ENCODE results near the gene NCKAP5.

NCKAP5 gene

GRCh38 chr2:132760971-132761370, 807.3 kb downstream of the NCKAP5 start:
- TF ChIP-seq EP300 (IDR thresholded peaks at IDR 0.05; ENCODE audit: borderline replicate concordance) (no peak), USF1 (IDR thresholded peaks at IDR 0.05) (no peak), CEBPB (IDR thresholded peaks at IDR 0.05) (no peak)

- TF ChIP-seq EP300 (IDR thresholded peaks at IDR 0.05; ENCODE audit: borderline replicate concordance) = no peak
- TF ChIP-seq RAD21 (IDR thresholded peaks at IDR 0.05; ENCODE audit: low read depth) = no peak
- TF ChIP-seq FOXM1 (IDR thresholded peaks at IDR 0.05; ENCODE audit: borderline replicate concordance, low read depth) = no peak
- TF ChIP-seq REST (IDR thresholded peaks at IDR 0.05; ENCODE audit: low read depth) = no peak
- no peak for TF ChIP-seq USF1 (IDR thresholded peaks at IDR 0.05)
- no peak for TF ChIP-seq EGR1 (IDR thresholded peaks at IDR 0.05)
- TF ChIP-seq CEBPB (IDR thresholded peaks at IDR 0.05) = no peak
- no peak for TF ChIP-seq TAF1 (IDR thresholded peaks at IDR 0.05; ENCODE audit: low read depth)
- no peak for TF ChIP-seq ZBTB7A (IDR thresholded peaks at IDR 0.05; ENCODE audit: low read depth)
- TF ChIP-seq CREB1 (IDR thresholded peaks at IDR 0.05; ENCODE audit: low read depth) = no peak
- TF ChIP-seq YY1 (IDR thresholded peaks at IDR 0.05; ENCODE audit: low read depth) = no peak
- no peak for TF ChIP-seq MAX (IDR thresholded peaks at IDR 0.05)
Measured at GRCh38 chr2:132760405-132760804, 807.9 kb downstream of the NCKAP5 start.

- TF ChIP-seq TAF1 (IDR thresholded peaks at IDR 0.05; ENCODE audit: low read depth) = no peak
- no peak for TF ChIP-seq MAX (IDR thresholded peaks at IDR 0.05)
- no peak for TF ChIP-seq EGR1 (IDR thresholded peaks at IDR 0.05)
Measured at GRCh38 chr2:132758995-132759394, 809.3 kb downstream of the NCKAP5 start.

GRCh38 chr2:132757676-132758075, 810.6 kb downstream of the NCKAP5 start:
- no peak for TF ChIP-seq ZBTB7A (IDR thresholded peaks at IDR 0.05; ENCODE audit: low read depth)
- TF ChIP-seq EP300 (IDR thresholded peaks at IDR 0.05; ENCODE audit: borderline replicate concordance) = no peak
- no peak for TF ChIP-seq CREB1 (IDR thresholded peaks at IDR 0.05; ENCODE audit: low read depth)
- TF ChIP-seq USF1 (IDR thresholded peaks at IDR 0.05) = no peak
- no peak for TF ChIP-seq EGR1 (IDR thresholded peaks at IDR 0.05)
- no peak for TF ChIP-seq CEBPB (IDR thresholded peaks at IDR 0.05)
- no peak for TF ChIP-seq MAX (IDR thresholded peaks at IDR 0.05)
- TF ChIP-seq REST (IDR thresholded peaks at IDR 0.05; ENCODE audit: low read depth) = no peak
- no peak for TF ChIP-seq RAD21 (IDR thresholded peaks at IDR 0.05; ENCODE audit: low read depth)
- TF ChIP-seq YY1 (IDR thresholded peaks at IDR 0.05; ENCODE audit: low read depth) = no peak
- no peak for TF ChIP-seq TCF12 (IDR thresholded peaks at IDR 0.05; ENCODE audit: low read depth)
- no peak for TF ChIP-seq FOXM1 (IDR thresholded peaks at IDR 0.05; ENCODE audit: borderline replicate concordance, low read depth)
- TF ChIP-seq TEAD4 (IDR thresholded peaks at IDR 0.05) = no peak
- TF ChIP-seq TAF1 (IDR thresholded peaks at IDR 0.05; ENCODE audit: low read depth) = no peak
- no peak for TF ChIP-seq NFIC (IDR thresholded peaks at IDR 0.05)

- TF ChIP-seq EP300 (IDR thresholded peaks at IDR 0.05; ENCODE audit: borderline replicate concordance) = no peak
- no peak for TF ChIP-seq EGR1 (IDR thresholded peaks at IDR 0.05)
- no peak for TF ChIP-seq USF1 (IDR thresholded peaks at IDR 0.05)
- no peak for TF ChIP-seq REST (IDR thresholded peaks at IDR 0.05; ENCODE audit: low read depth)
- TF ChIP-seq NFIC (IDR thresholded peaks at IDR 0.05) = no peak
- no peak for TF ChIP-seq RAD21 (IDR thresholded peaks at IDR 0.05; ENCODE audit: low read depth)
- TF ChIP-seq ZBTB7A (IDR thresholded peaks at IDR 0.05; ENCODE audit: low read depth) = no peak
- TF ChIP-seq CEBPB (IDR thresholded peaks at IDR 0.05) = no peak
- TF ChIP-seq TEAD4 (IDR thresholded peaks at IDR 0.05) = no peak
- no peak for TF ChIP-seq TAF1 (IDR thresholded peaks at IDR 0.05; ENCODE audit: low read depth)
- TF ChIP-seq TCF12 (IDR thresholded peaks at IDR 0.05; ENCODE audit: low read depth) = no peak
- TF ChIP-seq MAX (IDR thresholded peaks at IDR 0.05) = no peak
- no peak for TF ChIP-seq CREB1 (IDR thresholded peaks at IDR 0.05; ENCODE audit: low read depth)
- no peak for TF ChIP-seq YY1 (IDR thresholded peaks at IDR 0.05; ENCODE audit: low read depth)
- no peak for TF ChIP-seq FOXM1 (IDR thresholded peaks at IDR 0.05; ENCODE audit: borderline replicate concordance, low read depth)
Measured at GRCh38 chr2:132757002-132757589, 811.2 kb downstream of the NCKAP5 start.
